KMS-11 (cell line): ENCODE results near the gene SHISA4.

ENCODE experiments used
- H2AFZ ChIP-seq: fragments of 200-600 bp; sonication (generic); 2 replicates; pipeline ENCODE4 v1.6.1; 2016; ENCODE audit warnings: antibody characterized with exemption, mixed run types, low read depth
- H3K27ac ChIP-seq: fragments of 200-600 bp; sonication (generic); 2 replicates; pipeline ENCODE4 v1.6.1; 2016; ENCODE audit warnings: mild to moderate bottlenecking, mixed run types
- H3K27me3 ChIP-seq: fragments of 200-600 bp; sonication (generic); 2 replicates; pipeline ENCODE4 v1.6.1; 2017; ENCODE audit warnings: mild to moderate bottlenecking, low read depth, mixed run types, moderate library complexity; ENCODE audit not compliant: insufficient read depth
- H3K36me3 ChIP-seq: fragments of 200-600 bp; sonication (generic); 2 replicates; pipeline ENCODE4 v1.6.1; 2017; ENCODE audit warnings: mild to moderate bottlenecking, mixed run types; ENCODE audit not compliant: insufficient read depth
- H3K4me1 ChIP-seq: fragments of 200-600 bp; sonication (generic); 2 replicates; pipeline ENCODE4 v1.6.1; 2016; ENCODE audit warnings: mild to moderate bottlenecking, low read depth, mixed run types; ENCODE audit not compliant: poor library complexity, severe bottlenecking
- H3K4me2 ChIP-seq: fragments of 200-600 bp; sonication (generic); 2 replicates; pipeline ENCODE4 v1.7.0; 2016; ENCODE audit warnings: mild to moderate bottlenecking, mixed run types
- H3K4me3 ChIP-seq: fragments of 200-600 bp; sonication (generic); IDR thresholded peaks from 2 replicates; pipeline ENCODE4 v1.6.1; 2017; ENCODE audit warnings: low read depth, low read length, mixed read lengths; ENCODE audit not compliant: insufficient read depth
- H3K79me2 ChIP-seq: fragments of 200-600 bp; sonication (generic); 2 replicates; pipeline ENCODE4 v1.6.1; 2016; ENCODE audit warnings: low read depth, mixed run types; ENCODE audit not compliant: insufficient read depth
- H3K9ac ChIP-seq: fragments of 200-600 bp; sonication (generic); 2 replicates; pipeline ENCODE4 v1.6.1; 2016; ENCODE audit warnings: mild to moderate bottlenecking, mixed run types
- H4K20me1 ChIP-seq: fragments of 200-600 bp; sonication (generic); 2 replicates; pipeline ENCODE4 v1.6.1; 2016; ENCODE audit warnings: mild to moderate bottlenecking, mixed run types; ENCODE audit not compliant: insufficient read depth
- CTCF ChIP-seq: fragments of 200-600 bp; sonication (generic); conservative IDR thresholded peaks from 2 replicates; pipeline ENCODE4 v1.6.1; 2017; ENCODE audit warnings: low read depth, mild to moderate bottlenecking, antibody characterized with exemption, low read length, moderate library complexity, mixed read lengths

The SHISA4 gene

GRCh38 chr1:201930137-201930536 is 41.4 kb downstream of the SHISA4 start:
- Histone ChIP-seq H4K20me1 (no peaks in the 10 kb centered on the region), H3K36me3 (no peaks in the 10 kb centered on the region), H3K4me3 (no peak overlapping the region), H3K9ac (no peak overlapping the region), H3K4me2 (no peak overlapping the region), H3K4me1 (no peaks in the 10 kb centered on the region), H3K27ac (no peak overlapping the region), H2AFZ (no peak overlapping the region), H3K79me2 (no peaks in the 10 kb centered on the region), H3K27me3 (no peaks in the 10 kb centered on the region)
- TF ChIP-seq CTCF = no peak

- H3K36me3 ChIP-seq = no peaks in the 10 kb centered on the region
- no peak overlapping the region for H3K4me3 ChIP-seq
- H3K9ac ChIP-seq = no peak overlapping the region
- H3K79me2 ChIP-seq = no peaks in the 10 kb centered on the region
- H2AFZ ChIP-seq = no peak overlapping the region
- H3K4me1 ChIP-seq = no peaks in the 10 kb centered on the region
- H4K20me1 ChIP-seq = no peaks in the 10 kb centered on the region
- no peak overlapping the region for H3K4me2 ChIP-seq
- no peaks in the 10 kb centered on the region for H3K27me3 ChIP-seq
- no peak overlapping the region for H3K27ac ChIP-seq
- TF ChIP-seq CTCF = no peak
Measured at GRCh38 chr1:201930803-201931202, 42.1 kb downstream of the SHISA4 start.

GRCh38 chr1:201933840-201934430 is 45.2 kb downstream of the SHISA4 start:
- Histone ChIP-seq H3K9ac (no peak overlapping the region), H3K27me3 (no peaks in the 10 kb centered on the region), H3K79me2 (no peaks in the 10 kb centered on the region), H3K27ac (no peak overlapping the region), H3K4me3 (no peak overlapping the region), H2AFZ (no peak overlapping the region), H3K4me2 (no peak overlapping the region), H4K20me1 (no peaks in the 10 kb centered on the region), H3K36me3 (no peaks in the 10 kb centered on the region), H3K4me1 (no peaks in the 10 kb centered on the region)
- TF ChIP-seq CTCF = no peak

DNA sequence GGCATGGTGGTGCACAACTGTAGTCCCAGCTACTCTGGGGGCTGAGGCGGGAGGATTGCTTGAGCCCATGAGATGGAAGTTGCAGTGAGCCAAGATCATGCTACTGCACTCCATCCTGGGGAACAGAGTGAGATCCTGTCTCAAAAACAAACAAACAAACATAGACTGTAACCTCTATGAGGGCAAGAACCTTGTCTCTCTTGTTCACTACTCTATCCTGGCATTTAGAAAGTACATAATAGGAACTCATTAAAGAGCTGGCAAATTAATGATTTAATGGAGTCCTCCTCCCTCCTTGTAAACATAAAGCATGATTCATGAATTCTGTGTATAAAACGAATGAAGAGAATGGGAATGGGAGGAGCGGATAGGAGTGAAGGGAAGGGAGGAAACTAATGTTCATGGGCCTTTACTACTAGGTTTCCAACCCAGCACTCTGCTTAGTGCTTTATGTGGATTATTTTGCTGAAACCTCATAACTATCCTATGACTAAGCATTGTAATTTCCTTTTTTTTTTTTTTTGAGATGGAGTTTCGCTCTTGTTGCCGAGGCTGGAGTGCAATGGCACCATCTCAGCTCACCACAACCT is 49.0 kb downstream of the SHISA4 start:
- Histone ChIP-seq H3K36me3 (no peaks in the 10 kb centered on the region), H3K9ac (no peak overlapping the region), H3K4me3 (no peak overlapping the region), H3K27me3 (no peaks in the 10 kb centered on the region), H3K79me2 (no peaks in the 10 kb centered on the region), H3K4me1 (no peaks in the 10 kb centered on the region), H3K4me2 (no peak overlapping the region), H3K27ac (no peak overlapping the region), H4K20me1 (no peaks in the 10 kb centered on the region), H2AFZ (no peak overlapping the region)
- no peak for TF ChIP-seq CTCF
